22Rv1 (cell line): ENCODE results near the gene XRN2.

ENCODE experiments used
- ZFX ChIP-seq: fragments of 450-650 bp; IDR thresholded peaks from 2 replicates; pipeline ENCODE4 v1.6.1; 2017; ENCODE audit warnings: antibody characterized with exemption, borderline replicate concordance
- TF ChIP-seq, protein P1 (sequence below): fragments of 450-650 bp; IDR thresholded peaks from 2 replicates; pipeline ENCODE4 v1.5.1; 2017; ENCODE audit warnings: mild to moderate bottlenecking

GRCh38 chr20:21398109-21399004 is 95.2 kb downstream of the XRN2 start:
- TF ChIP-seq ZFX = no peak
- TF ChIP-seq, protein P1, sequence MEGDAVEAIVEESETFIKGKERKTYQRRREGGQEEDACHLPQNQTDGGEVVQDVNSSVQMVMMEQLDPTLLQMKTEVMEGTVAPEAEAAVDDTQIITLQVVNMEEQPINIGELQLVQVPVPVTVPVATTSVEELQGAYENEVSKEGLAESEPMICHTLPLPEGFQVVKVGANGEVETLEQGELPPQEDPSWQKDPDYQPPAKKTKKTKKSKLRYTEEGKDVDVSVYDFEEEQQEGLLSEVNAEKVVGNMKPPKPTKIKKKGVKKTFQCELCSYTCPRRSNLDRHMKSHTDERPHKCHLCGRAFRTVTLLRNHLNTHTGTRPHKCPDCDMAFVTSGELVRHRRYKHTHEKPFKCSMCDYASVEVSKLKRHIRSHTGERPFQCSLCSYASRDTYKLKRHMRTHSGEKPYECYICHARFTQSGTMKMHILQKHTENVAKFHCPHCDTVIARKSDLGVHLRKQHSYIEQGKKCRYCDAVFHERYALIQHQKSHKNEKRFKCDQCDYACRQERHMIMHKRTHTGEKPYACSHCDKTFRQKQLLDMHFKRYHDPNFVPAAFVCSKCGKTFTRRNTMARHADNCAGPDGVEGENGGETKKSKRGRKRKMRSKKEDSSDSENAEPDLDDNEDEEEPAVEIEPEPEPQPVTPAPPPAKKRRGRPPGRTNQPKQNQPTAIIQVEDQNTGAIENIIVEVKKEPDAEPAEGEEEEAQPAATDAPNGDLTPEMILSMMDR = no peak
